Activated T-cell treated with anti-CD3 and anti-CD28 coated beads, Interleukin-2, amount 50 U/mL, for 4 hours (primary cell): ENCODE measurements around the gene ORC4. TPM values are rescaled to one million over a fixed set of nuclear protein-coding genes. Genes with fewer than 3 reads are reported as not detected.
"Not testable (repeated sequence)": the region's sequence is repeated elsewhere in the genome, so short reads cannot be mapped to it uniquely, and the experiment has no call there.

Source experiments
- ATAC-seq, 2 donors: fragments of 200-7000 bp; cut with Tn5 transposase; one replicate each; pipeline ENCODE4 v1.10.0; 2021
- DNase-seq: peaks from one replicate; pipeline ENCODE4 v3.0.0-alpha.2; 2020
- H3K27me3 Mint-ChIP-seq: one replicate; pipeline ENCODE4 v1.8.0; 2021; ENCODE audit warnings: low read depth, mixed read lengths
- H3K36me3 Mint-ChIP-seq: one replicate; pipeline ENCODE4 v1.8.0; 2022; ENCODE audit warnings: mixed read lengths; ENCODE audit not compliant: insufficient read depth
- H3K4me1 Mint-ChIP-seq: one replicate; pipeline ENCODE4 v1.8.0; 2021; ENCODE audit warnings: low read depth, mixed read lengths
- H3K4me3 Mint-ChIP-seq: one replicate; pipeline ENCODE4 v1.8.0; 2021; ENCODE audit warnings: mild to moderate bottlenecking, moderate library complexity, mixed read lengths
- H3K9me3 Mint-ChIP-seq: one replicate; pipeline ENCODE4 v1.8.0; 2021; ENCODE audit warnings: mixed read lengths
- total RNA-seq, 3 donors: library from RNA; stranded (reverse); gene quantifications; one replicate each; pipeline ENCODE4 v1.2.1, GENCODE V29; 2021

Gene ORC4
- total RNA-seq, 3 donors from 2014 or later, result 29.3 to 29.9 (median 29.6) TPM

DNA sequence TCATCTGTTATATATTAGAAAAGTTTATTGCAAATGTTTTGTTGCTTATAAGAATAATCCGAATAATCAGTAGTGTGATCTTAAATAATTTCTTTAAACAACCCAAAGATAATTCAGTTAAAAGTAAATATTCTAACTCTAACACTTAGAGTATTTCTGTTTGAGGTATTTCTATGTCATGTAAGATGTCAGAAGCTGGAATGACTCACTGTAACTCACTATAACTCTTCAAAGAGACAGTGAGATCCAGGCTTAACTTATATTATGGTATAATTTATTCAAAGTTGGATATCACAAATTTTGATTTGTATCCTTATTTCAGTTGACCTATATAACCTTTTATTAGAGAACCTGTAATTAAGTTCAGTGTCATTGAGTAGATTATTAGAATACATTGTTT lies 7.3 kb upstream of the ORC4 start:
- Mint-ChIP-seq H3K36me3 (peaks cover 5% of the 10 kb centered on the region), H3K9me3 (no peaks in the 10 kb centered on the region), H3K27me3 (no peaks in the 10 kb centered on the region), H3K4me3 (no peak overlapping the region), H3K4me1 (peaks cover 31% of the 10 kb centered on the region)
- DNase-seq, result no peak
- peak in 1 of 2 donors; percentile 41 for ATAC-seq

DNA sequence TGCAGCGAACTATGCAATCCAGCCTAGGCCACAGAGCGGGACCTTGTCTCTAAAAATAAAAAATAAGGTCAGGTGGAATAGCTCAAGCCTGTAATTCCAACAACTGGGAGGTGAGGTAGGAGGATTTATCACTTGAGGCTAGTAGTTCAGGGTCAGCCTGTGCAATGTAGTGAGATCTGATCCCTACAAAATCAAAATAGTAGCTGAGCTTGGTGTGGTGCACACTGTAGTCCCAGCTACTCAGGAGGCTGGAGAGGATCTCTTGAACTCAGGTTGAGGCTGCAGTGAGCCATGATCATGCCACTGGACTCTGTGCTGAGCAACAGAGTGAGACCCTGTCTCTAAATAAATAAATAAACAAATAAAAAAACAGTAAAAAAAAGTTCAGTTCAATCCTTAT lies 6.0 kb upstream of the ORC4 start:
- H3K36me3 Mint-ChIP-seq, result no peaks in the 10 kb centered on the region
- H3K27me3 Mint-ChIP-seq, result no peaks in the 10 kb centered on the region
- no peaks in the 10 kb centered on the region for H3K9me3 Mint-ChIP-seq
- ATAC-seq (no peak), DNase-seq (no peak)
- no peak overlapping the region for H3K4me3 Mint-ChIP-seq
- peaks cover 38% of the 10 kb centered on the region for H3K4me1 Mint-ChIP-seq

DNA sequence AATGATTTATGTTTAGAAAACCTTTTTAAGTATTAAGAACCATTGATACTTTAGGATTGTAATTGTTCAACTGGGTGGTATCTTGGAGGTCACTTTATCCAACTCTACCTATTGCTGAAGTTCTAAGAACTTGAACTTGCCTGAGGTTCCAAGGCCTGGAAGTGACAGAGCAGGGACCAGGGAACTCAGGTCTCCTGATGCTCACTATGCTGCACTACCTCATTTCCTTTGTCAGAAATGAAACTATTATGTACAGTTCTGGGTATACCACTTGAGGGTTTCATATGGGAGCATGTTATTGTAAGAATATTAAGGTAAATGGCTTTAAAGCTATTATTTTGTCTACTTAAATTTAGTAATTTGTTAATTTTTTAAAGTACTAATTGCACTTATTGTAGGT lies 3.3 kb upstream of the ORC4 start:
- peaks cover 49% of the 10 kb centered on the region for H3K4me1 Mint-ChIP-seq
- ATAC-seq (no peak), DNase-seq (no peak)
- no peaks in the 10 kb centered on the region for H3K36me3 Mint-ChIP-seq
- H3K9me3 Mint-ChIP-seq, result no peaks in the 10 kb centered on the region
- peak overlapping the region; percentile 66 for H3K4me3 Mint-ChIP-seq
- no peaks in the 10 kb centered on the region for H3K27me3 Mint-ChIP-seq

DNA sequence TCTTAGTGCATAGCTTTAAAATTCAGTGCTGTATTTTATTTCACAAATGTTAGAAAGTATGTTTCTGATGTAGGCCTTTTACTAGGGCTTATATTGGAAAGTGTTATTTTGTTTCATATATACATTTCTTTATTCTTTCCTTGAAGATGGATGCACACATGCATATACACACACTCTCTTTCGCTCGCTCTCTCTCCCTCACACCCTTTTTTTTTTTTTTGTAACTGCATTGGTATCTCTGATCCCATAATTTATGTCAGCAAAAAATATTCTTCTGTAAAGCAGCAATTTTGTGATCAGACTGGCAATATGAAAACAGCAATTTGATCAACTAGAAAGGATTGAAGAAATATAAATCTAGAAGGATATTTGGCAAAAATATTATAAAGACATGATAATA lies 2.3 kb upstream of the ORC4 start:
- ATAC-seq (no peak), DNase-seq (no peak)
- H3K36me3 Mint-ChIP-seq, result no peaks in the 10 kb centered on the region
- H3K27me3 Mint-ChIP-seq, result no peaks in the 10 kb centered on the region
- peaks cover 56% of the 10 kb centered on the region for H3K4me1 Mint-ChIP-seq
- H3K4me3 Mint-ChIP-seq, result peak overlapping the region; percentile 66
- no peaks in the 10 kb centered on the region for H3K9me3 Mint-ChIP-seq

DNA sequence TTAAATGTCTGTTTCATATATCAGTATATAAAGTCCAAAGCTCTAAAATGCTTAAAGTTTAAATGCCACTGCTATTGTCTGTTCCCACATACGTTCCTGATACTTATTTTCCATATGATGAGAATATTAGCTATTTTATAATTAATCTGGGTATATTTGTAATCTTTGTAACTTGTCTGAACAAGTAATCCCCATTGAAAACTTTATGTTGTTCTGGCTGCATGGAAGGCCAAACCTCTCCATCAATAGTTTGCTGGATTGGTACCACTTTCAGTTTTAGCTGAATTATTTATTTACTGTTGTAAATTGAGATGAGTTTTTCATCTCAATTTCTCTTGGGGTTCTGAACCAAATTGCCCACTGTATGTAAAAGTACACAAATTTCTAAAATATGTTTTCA lies 1.8 kb upstream of the ORC4 start:
- no peak for ATAC-seq
- Mint-ChIP-seq H3K9me3 (no peaks in the 10 kb centered on the region), H3K27me3 (no peaks in the 10 kb centered on the region), H3K36me3 (no peaks in the 10 kb centered on the region), H3K4me3 (peak overlapping the region; percentile 96), H3K4me1 (peaks cover 59% of the 10 kb centered on the region)
- DNase-seq, result no peak

DNA sequence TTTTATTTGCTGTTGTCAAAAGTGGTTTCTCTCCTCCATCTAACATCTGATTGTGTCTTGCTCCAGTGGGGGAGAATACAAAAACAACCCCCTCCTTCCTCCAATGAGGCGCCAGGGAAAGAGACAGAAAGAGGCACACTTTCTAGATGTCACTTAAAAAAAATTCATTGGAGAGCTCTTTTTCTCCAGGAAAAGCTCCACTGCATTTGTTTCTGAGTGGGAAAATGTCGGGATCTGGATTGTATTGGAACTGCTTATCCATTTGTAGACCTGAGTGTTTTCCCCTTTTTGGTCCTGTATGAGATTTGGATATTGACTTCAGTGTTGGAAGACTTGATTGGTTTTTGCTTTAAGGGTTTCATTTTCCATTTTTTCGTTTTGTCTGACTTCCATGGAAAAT lies 1.3 kb upstream of the ORC4 start:
- Mint-ChIP-seq H3K4me1 (peaks cover 60% of the 10 kb centered on the region), H3K27me3 (no peaks in the 10 kb centered on the region), H3K4me3 (peak overlapping the region; percentile 96), H3K9me3 (no peaks in the 10 kb centered on the region), H3K36me3 (no peaks in the 10 kb centered on the region)
- ATAC-seq (no peak), DNase-seq (no peak)

DNA sequence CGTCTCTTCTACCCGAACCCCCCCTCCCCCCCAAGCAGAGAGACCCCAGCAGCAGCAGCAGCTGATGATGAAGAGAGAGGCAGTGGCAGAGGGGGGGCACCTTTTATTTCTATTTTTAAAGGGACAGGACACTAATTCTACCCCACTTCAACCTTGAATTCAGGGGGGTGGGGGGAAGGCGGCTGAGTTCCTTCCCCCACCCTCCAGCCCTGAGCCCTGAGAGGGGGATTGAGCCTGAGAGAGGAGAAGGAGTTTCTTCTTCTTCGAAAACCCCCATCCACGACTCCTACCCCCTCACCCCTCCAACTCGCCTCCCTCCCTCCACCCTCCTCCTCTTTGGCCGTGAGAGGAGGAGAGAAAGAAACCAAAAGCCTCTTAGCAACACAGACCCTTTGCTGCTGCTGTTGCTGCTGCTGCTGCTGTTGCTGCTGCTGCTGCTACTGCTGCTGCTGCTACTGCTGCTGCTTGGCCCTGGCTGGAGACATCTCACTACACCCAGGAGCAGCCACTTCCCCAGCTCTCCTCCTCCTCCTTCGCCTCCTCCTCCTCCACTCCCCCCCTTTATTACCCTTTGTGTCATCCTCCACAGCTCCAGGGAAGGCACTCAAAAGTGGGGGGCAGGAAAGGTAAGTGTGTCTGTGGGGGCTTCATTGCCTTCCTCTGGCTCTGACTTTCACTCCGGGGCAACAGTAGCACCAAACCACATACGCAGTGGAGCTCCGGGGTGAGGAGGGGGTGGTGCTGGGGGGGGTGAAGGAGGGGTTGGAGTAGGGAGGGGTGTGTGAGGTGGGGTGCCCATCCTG lies 723 bp upstream of the ORC4 start, which contains the start of gene MBD5:
Gene MBD5 (plus strand): TSS at position 33 of the 803 bp plus-strand sequence.
- no peaks in the 10 kb centered on the region for H3K27me3 Mint-ChIP-seq
- H3K4me3 Mint-ChIP-seq, result peak within 1 kb of the TSS; percentile 96
- H3K4me1 Mint-ChIP-seq, result peaks cover 61% of the 10 kb centered on the region
- DNase-seq (peak; percentile 39), ATAC-seq (peak; percentile 63 to 66)
- no peaks in the 10 kb centered on the region for H3K9me3 Mint-ChIP-seq
- peaks cover 1% of the 10 kb centered on the region for H3K36me3 Mint-ChIP-seq

DNA sequence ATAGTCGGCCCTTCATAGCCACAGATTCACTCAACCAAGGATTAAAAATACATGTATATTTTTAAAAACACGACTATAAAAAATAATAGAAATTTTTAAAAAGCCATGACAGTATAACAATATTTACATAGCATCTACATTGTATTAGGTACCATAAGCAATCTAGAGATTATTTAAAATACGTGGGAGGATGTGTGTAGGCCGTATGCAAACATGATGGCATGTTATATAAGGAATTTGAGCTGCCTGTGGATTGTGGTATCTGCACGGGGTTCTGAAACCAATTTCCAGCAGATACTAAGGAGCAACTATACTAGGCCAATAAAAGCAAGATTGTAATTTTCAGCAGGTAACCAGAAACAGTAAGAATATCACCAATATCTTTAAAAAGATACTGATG lies 5.9 kb downstream of the ORC4 start:
- peaks cover 15% of the 10 kb centered on the region for H3K36me3 Mint-ChIP-seq
- ATAC-seq (no peak), DNase-seq (no peak)
- peaks cover 2% of the 10 kb centered on the region for H3K9me3 Mint-ChIP-seq
- peaks cover 62% of the 10 kb centered on the region for H3K4me1 Mint-ChIP-seq
- H3K4me3 Mint-ChIP-seq, result no peak overlapping the region
- no peaks in the 10 kb centered on the region for H3K27me3 Mint-ChIP-seq

DNA sequence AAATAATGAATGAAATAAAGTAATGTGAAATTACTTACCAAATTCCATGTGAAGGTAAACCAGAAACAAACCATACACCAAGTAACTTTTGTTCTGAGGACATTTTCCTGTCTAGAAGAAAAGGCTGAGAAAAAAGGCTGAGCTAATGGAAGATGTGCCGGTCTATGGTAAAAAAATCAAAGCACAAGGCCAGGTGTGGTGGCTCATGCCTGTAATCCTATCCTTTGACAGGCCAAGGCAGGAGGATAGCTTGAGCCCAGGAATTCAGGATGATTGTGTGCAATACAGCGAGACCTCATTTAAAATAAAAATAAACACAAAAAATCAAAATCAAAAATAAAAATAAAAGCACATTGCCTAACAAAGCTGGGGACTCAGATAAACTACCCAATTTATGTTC lies 6.7 kb downstream of the ORC4 start:
- ATAC-seq (no peak), DNase-seq (no peak)
- Mint-ChIP-seq H3K4me1 (peaks cover 58% of the 10 kb centered on the region), H3K36me3 (peaks cover 18% of the 10 kb centered on the region), H3K4me3 (no peak overlapping the region), H3K9me3 (peaks cover 4% of the 10 kb centered on the region), H3K27me3 (no peaks in the 10 kb centered on the region)

DNA sequence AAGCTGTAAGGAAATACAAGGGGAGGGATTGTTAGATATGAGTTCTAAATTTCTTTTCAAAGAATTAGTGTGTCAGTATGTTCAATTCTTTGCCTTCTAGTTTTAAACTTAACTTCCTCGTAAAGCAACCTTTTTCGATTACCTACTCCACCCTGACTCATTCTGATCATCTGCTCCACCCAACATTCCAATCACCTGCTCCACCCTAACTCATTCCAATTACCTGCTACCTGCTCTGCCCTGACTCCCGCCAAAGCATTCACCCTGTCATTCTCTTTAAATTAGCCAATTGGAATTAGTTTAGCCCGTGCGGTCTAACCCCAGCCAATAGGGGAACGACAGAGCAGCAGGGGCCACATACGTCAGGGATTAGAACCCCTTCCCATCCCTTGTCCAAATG lies 12.1 kb downstream of the ORC4 start:
- H3K4me3 Mint-ChIP-seq, H3K27me3 Mint-ChIP-seq, ATAC-seq, DNase-seq: not testable (repeated sequence)
- H3K4me1 Mint-ChIP-seq, result peaks cover 44% of the 10 kb centered on the region
- H3K9me3 Mint-ChIP-seq, result peaks cover 12% of the 10 kb centered on the region
- H3K36me3 Mint-ChIP-seq, result peaks cover 33% of the 10 kb centered on the region

DNA sequence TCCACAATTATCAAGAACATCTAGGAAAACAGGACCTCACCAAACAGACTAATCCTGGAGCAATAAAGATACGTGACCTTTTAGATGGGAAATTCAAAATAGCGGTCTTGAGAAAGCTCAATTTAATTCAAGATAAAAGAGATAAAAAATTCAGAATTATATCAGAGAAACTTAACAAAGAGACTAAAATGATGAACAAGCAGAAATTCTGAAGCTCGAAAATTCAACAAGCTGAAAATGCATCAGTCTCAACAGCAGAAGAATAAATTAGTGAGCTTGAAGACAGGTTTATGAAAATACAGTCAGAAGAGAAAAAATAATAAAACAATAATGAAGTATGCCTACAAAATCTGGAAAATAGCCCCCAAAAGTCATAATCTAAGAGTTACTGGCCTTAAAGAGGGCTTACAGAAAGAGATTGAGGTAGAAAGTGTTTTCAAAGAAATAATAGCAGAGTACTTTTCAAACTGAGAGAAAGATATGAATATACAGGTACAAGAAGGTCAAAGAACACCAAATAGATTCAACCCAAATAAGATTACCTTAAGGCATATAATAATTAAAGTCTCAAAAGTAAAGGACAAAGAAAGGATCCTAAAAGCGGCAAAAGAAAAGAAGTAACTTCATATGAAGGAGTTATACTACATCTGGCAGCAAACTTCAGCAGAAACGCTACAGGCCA lies 13.2 kb downstream of the ORC4 start:
- Mint-ChIP-seq H3K9me3 (peaks cover 21% of the 10 kb centered on the region), H3K36me3 (peaks cover 36% of the 10 kb centered on the region), H3K27me3 (no peaks in the 10 kb centered on the region), H3K4me3 (no peak overlapping the region), H3K4me1 (peaks cover 34% of the 10 kb centered on the region)
- ATAC-seq, result no peak
- DNase-seq, result no peak

DNA sequence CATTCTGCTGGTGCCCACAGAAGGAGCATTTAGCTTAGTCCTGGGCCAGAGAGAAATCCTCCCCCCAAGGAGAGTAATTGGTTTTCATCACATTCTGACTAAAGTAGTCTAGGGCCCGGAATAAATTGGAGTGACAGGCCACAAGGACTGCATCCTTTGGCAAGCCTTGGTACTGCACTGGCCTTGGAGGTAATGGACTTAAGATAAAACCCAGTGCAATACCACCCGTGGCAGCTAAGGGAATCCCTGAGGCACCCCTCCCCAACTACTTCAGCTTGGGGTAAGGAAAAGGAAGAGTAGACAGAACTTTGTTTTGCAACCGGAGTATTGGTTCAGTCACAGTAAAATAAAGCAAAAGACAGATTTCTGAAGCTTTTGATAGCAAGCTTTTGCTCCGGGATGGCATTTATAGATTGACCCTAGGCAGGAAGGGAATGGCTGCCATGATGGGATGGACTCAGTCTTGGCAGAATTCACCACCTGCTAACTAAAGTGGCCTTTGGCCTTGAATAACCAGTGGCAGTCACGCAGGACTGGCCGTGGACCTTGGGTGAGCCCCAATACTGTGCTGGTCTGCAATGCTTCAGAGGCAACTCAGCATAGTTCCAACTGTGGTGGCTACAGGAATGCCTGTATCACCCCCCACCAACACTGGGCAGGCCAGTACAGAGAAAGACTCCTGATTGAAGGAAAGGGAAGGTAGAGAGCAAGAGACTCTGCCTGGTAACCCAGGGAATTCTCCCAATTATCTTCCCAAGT lies 14.1 kb downstream of the ORC4 start:
- Mint-ChIP-seq H3K4me1 (peaks cover 36% of the 10 kb centered on the region), H3K9me3 (peaks cover 29% of the 10 kb centered on the region), H3K27me3 (no peaks in the 10 kb centered on the region), H3K4me3 (no peak overlapping the region), H3K36me3 (peaks cover 39% of the 10 kb centered on the region)
- ATAC-seq, result no peak
- DNase-seq, result no peak

DNA sequence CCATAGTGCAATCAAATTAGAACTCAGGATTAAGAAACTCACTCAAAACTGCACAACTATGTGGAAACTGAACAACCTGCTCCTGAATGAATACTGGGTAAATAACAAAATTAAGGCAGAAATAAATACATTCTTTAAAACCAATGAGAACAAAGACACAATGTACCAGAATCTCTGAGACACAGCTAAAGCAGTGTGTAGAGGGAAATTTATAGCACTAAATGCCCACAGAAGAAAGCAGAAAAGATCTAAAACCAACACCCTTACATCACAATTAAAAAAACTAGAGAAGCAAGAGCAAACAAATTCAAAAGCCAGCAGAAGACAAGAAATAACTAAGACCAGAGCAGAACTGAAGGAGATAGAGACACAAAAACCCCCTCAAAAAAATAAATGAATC lies 18.1 kb downstream of the ORC4 start:
- ATAC-seq, H3K4me3 Mint-ChIP-seq, H3K27me3 Mint-ChIP-seq, DNase-seq: not testable (repeated sequence)
- peaks cover 19% of the 10 kb centered on the region for H3K9me3 Mint-ChIP-seq
- H3K4me1 Mint-ChIP-seq, result peaks cover 37% of the 10 kb centered on the region
- H3K36me3 Mint-ChIP-seq, result peaks cover 36% of the 10 kb centered on the region

DNA sequence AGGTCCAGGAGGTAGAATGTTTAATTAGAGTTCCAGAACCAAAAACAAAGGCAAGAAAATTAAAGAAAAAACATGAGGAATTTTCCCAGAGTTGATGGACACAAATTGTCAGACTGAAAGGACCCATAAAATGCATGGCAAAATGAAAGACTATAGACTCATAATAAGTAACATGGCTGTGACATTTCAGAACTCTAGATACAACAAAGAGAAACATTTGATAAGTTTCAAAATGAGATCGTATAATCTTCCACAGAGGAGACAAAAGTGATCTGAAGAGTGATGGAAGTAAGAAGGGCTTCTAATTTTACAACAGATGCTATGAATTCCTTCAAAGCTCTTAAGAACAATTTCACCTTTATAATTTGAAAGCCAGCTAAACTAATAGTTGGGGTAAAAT lies 20.4 kb downstream of the ORC4 start:
- H3K4me3 Mint-ChIP-seq, result no peak overlapping the region
- ATAC-seq (no peak), DNase-seq (no peak)
- peaks cover 25% of the 10 kb centered on the region for H3K9me3 Mint-ChIP-seq
- no peaks in the 10 kb centered on the region for H3K27me3 Mint-ChIP-seq
- peaks cover 37% of the 10 kb centered on the region for H3K4me1 Mint-ChIP-seq
- H3K36me3 Mint-ChIP-seq, result peaks cover 36% of the 10 kb centered on the region
